B cell (primary cell): ENCODE results near the gene CCDC3. TPM values are rescaled to one million over a fixed set of nuclear protein-coding genes. Genes with fewer than 3 reads are reported as not detected.

Experiments
- ATAC-seq: fragments of 200-7000 bp; cut with Tn5 transposase; one replicate; pipeline ENCODE4 v1.10.0; 2021; ENCODE audit warnings: low read depth, mild to moderate bottlenecking, moderate number of reproducible peaks, moderate library complexity
- CTCF ChIA-PET: fragments of 350-600 bp; sonication (Branson Sonifier 250); formaldehyde crosslinking; loops from one replicate; lab custom pipeline; 2021; ENCODE audit warnings: antibody characterized with exemption, inconsistent platforms; lab: Charles Lee
- POLR2A ChIA-PET: fragments of 350-600 bp; sonication (Branson Sonifier 250); formaldehyde crosslinking; loops from one replicate; lab custom pipeline; 2021; ENCODE audit warnings: antibody characterized with exemption; lab: Charles Lee
- DNase-seq: peaks from one replicate; pipeline ENCODE4 v3.0.0; 2013
- H2AFZ ChIP-seq: 2 replicates; pipeline ENCODE4 v1.6.1; 2012; ENCODE audit warnings: mild to moderate bottlenecking, low read depth, low read length; ENCODE audit not compliant: insufficient read depth, poor library complexity, severe bottlenecking
- H3K27ac ChIP-seq, 2 donors: 1 replicate in 1 of 2; 2 replicates in 1 of 2; pipeline ENCODE4 v1.5.1; 2012 to 2013; ENCODE audit warnings: low read length in 2 of 2, mild to moderate bottlenecking in 2 of 2, moderate library complexity in 1 of 2
- H3K27me3 ChIP-seq, 4 experiments: fragments of 200-600 bp in 1 of 4; sonication (generic) in 1 of 4; replicated peaks in 1 of 4; 1 replicate in 2 of 4; 2 replicates in 2 of 4; pipeline versions ENCODE4 v1.6.1 to v1.7.0; 2013 to 2016; ENCODE audit warnings: low read length in 3 of 4, mild to moderate bottlenecking in 2 of 4, mixed read lengths in 1 of 4, moderate library complexity in 1 of 4; ENCODE audit not compliant: insufficient read depth in 4 of 4, control insufficient read depth in 3 of 4; ENCODE audit errors: control extremely low read depth in 1 of 4
- H3K36me3 ChIP-seq, 2 experiments: replicated peaks in 1 of 2; 1 replicate in 1 of 2; 2 replicates in 1 of 2; pipeline versions ENCODE4 v1.6.1 to v1.7.1; 2013; ENCODE audit warnings: low read length in 1 of 2; ENCODE audit not compliant: insufficient read depth in 2 of 2, control insufficient read depth in 1 of 2; ENCODE audit errors: control extremely low read depth in 1 of 2, extremely low read depth in 1 of 2
- H3K4me1 ChIP-seq, 2 donors: fragments of 200-600 bp in 1 of 2; sonication (generic) in 1 of 2; 1 replicate in 1 of 2; 2 replicates in 1 of 2; pipeline versions ENCODE4 v1.5.1 to v1.6.1; 2013 to 2017; ENCODE audit warnings: low read length in 2 of 2; ENCODE audit not compliant: control insufficient read depth in 2 of 2, insufficient read depth in 2 of 2
- H3K4me2 ChIP-seq: replicated peaks from 2 replicates; pipeline ENCODE3; 2012; ENCODE audit warnings: mild to moderate bottlenecking, low read depth, low read length; ENCODE audit not compliant: poor library complexity, severe bottlenecking
- H3K4me3 ChIP-seq, 5 experiments: fragments of 200-600 bp in 1 of 5; sonication (generic) in 1 of 5; 1 replicate in 3 of 5; 2 replicates in 2 of 5; pipeline versions ENCODE4 v1.5.1 to v1.7.0; 2011 to 2016; ENCODE audit warnings: low read length in 4 of 5, mild to moderate bottlenecking in 4 of 5, low read depth in 2 of 5, control low read depth in 1 of 5, moderate library complexity in 1 of 5; ENCODE audit not compliant: insufficient read depth in 1 of 5; ENCODE audit errors: control extremely low read depth in 1 of 5, extremely low read depth in 1 of 5
- H3K79me2 ChIP-seq: fragments of 200-600 bp; sonication (generic); one replicate; pipeline ENCODE4 v1.6.0; 2016; ENCODE audit warnings: low read length; ENCODE audit not compliant: control insufficient read depth, insufficient read depth
- H3K9ac ChIP-seq: fragments of 200-600 bp; sonication (generic); 2 replicates; pipeline ENCODE4 v1.6.1; 2017; ENCODE audit warnings: mild to moderate bottlenecking, low read length, moderate library complexity
- H3K9me3 ChIP-seq, 3 donors: one replicate each; pipeline versions ENCODE4 v1.6.1 to v1.7.1; 2013; ENCODE audit warnings: low read length in 2 of 3; ENCODE audit not compliant: control insufficient read depth in 2 of 3, insufficient read depth in 1 of 3; ENCODE audit errors: control extremely low read depth in 1 of 3
- H4K20me1 ChIP-seq: 2 replicates; pipeline ENCODE4 v1.6.0; 2012; ENCODE audit warnings: mild to moderate bottlenecking, low read length; ENCODE audit not compliant: insufficient read depth, control insufficient read depth, poor library complexity, severe bottlenecking
- H3K27ac Mint-ChIP-seq: one replicate; pipeline ENCODE4 v1.8.0; 2021; ENCODE audit warnings: mixed read lengths
- H3K27me3 Mint-ChIP-seq: one replicate; pipeline ENCODE4 v1.8.0; 2021; ENCODE audit warnings: mixed read lengths
- H3K4me1 Mint-ChIP-seq: one replicate; pipeline ENCODE4 v1.8.0; 2021; ENCODE audit warnings: mixed read lengths
- H3K4me3 Mint-ChIP-seq: one replicate; pipeline ENCODE4 v1.8.0; 2021; ENCODE audit warnings: mixed read lengths
- H3K9me3 Mint-ChIP-seq: one replicate; pipeline ENCODE4 v1.8.0; 2022; ENCODE audit warnings: mixed read lengths; ENCODE audit not compliant: insufficient read depth
- CTCF ChIP-seq: fragments of 200-600 bp; IDR thresholded peaks from one replicate; pipeline ENCODE4 v1.8.0; 2022; ENCODE audit warnings: antibody characterized with exemption, mild to moderate bottlenecking
- EZH2 ChIP-seq: IDR thresholded peaks from 2 replicates; pipeline ENCODE4 v1.6.1; 2012; ENCODE audit warnings: borderline replicate concordance, low read depth, mild to moderate bottlenecking, moderate library complexity, low read length; ENCODE audit not compliant: insufficient read depth, poor library complexity, severe bottlenecking
- WGBS: methylation state at CpG from one replicate; pipeline ENCODE4 v1.1.5; 2013; ENCODE audit warnings: missing lambda C conversion rate; ENCODE audit not compliant: insufficient coverage; 5-methylcytosine and 5-hydroxymethylcytosine counted together
- intact Hi-C: fragments of 100-400 bp; cut with micrococcal nuclease; formaldehyde crosslinking; loops from one replicate; pipeline ENCODE4 v1.10.0; 2022
- polyA plus RNA-seq: library from polyadenylated mRNA; depleted of rRNA; stranded (reverse); fragments of >200 nt; gene quantifications from 2 replicates; pipeline ENCODE4 v1.2.3, GENCODE V29; 2012
- total RNA-seq, 2 donors: library from RNA; stranded (reverse); fragments of 120-200 nt in 1 of 2; gene quantifications; 1 replicate in 1 of 2; 2 replicates in 1 of 2; pipeline versions ENCODE4 v1.2.3 to v1.2.4, GENCODE V29; 2013 to 2022

The CCDC3 gene
- total and polyA plus RNA-seq, 2 donors (not counting 1 experiment from before 2014, with no cell fraction given): 0.12 TPM; not detected in 1

GRCh38 chr10:13016886-13017285 lies 15.4 kb upstream of the CCDC3 start:
- Histone ChIP-seq H2AFZ (no peak overlapping the region), H3K27me3 (peaks cover 0 to 4% (median 0%) of the 10 kb centered on the region in 4 experiments), H3K4me3 (no peak overlapping the region), H3K79me2 (no peaks in the 10 kb centered on the region), H4K20me1 (no peaks in the 10 kb centered on the region), H3K4me1 (no peaks in the 10 kb centered on the region), H3K9ac (no peak overlapping the region), H3K9me3 (no peaks in the 10 kb centered on the region), H3K36me3 (no peaks in the 10 kb centered on the region), H3K27ac (no peak overlapping the region), H3K4me2 (no peak overlapping the region)
- intact Hi-C loops: no loop called here
- CTCF ChIA-PET: no interaction called here
- peaks cover 1% of the 10 kb centered on the region for H3K4me1 Mint-ChIP-seq
- no peak overlapping the region for H3K4me3 Mint-ChIP-seq
- TF ChIP-seq EZH2 (no peak), CTCF (no peak)
- peaks cover 4% of the 10 kb centered on the region for H3K9me3 Mint-ChIP-seq
- no peak overlapping the region for H3K27ac Mint-ChIP-seq
- ATAC-seq (no peak), DNase-seq (no peak)
- POLR2A ChIA-PET: no interaction called here
- H3K27me3 Mint-ChIP-seq: peaks cover 23% of the 10 kb centered on the region
- WGBS: 90% methylated on average over 9 of the region's 10 CpGs

- no peak overlapping the region for H3K27ac ChIP-seq
- no peak overlapping the region for H3K4me2 ChIP-seq
- no CpG with 5 or more reads among the region's 5 CpGs for WGBS
- no peaks in the 10 kb centered on the region for H3K9me3 ChIP-seq
- H3K4me1 ChIP-seq: no peaks in the 10 kb centered on the region
- no peaks in the 10 kb centered on the region for H3K79me2 ChIP-seq
- Mint-ChIP-seq H3K27me3 (peaks cover 27% of the 10 kb centered on the region), H3K27ac (no peak overlapping the region), H3K4me3 (no peak overlapping the region), H3K4me1 (peaks cover 1% of the 10 kb centered on the region), H3K9me3 (peaks cover 4% of the 10 kb centered on the region)
- ATAC-seq (no peak), DNase-seq (no peak)
- H3K36me3 ChIP-seq: no peaks in the 10 kb centered on the region
- no peak for TF ChIP-seq CTCF
- TF ChIP-seq EZH2: no peak
- H2AFZ ChIP-seq: no peak overlapping the region
- no peak overlapping the region for H3K4me3 ChIP-seq
- H4K20me1 ChIP-seq: no peaks in the 10 kb centered on the region
- H3K27me3 ChIP-seq: peaks cover 0 to 4% (median 0%) of the 10 kb centered on the region in 4 experiments
- no peak overlapping the region for H3K9ac ChIP-seq
- intact Hi-C loops: no loop called here
- POLR2A ChIA-PET: no interaction called here
- CTCF ChIA-PET: no interaction called here
Measured at GRCh38 chr10:13016426-13016825, 14.9 kb upstream of the CCDC3 start.
